Renal cortical epithelial cell (primary cell): ENCODE data around the gene NOP9. TPM values are rescaled to one million over a fixed set of nuclear protein-coding genes. Genes with fewer than 3 reads are reported as not detected.

Experiments
- DNase-seq: peaks from one replicate; pipeline ENCODE4 v3.0.0-alpha.2; 2011; ENCODE audit warnings: low read depth
- total RNA-seq: library from RNA; depleted of rRNA; stranded (reverse); fragments of >200 nt; gene quantifications from 2 replicates; pipeline ENCODE4 v1.2.3, GENCODE V29; 2014

Gene NOP9
- total RNA-seq, 1 donor from 2014 or later: 23.2 TPM

DNA sequence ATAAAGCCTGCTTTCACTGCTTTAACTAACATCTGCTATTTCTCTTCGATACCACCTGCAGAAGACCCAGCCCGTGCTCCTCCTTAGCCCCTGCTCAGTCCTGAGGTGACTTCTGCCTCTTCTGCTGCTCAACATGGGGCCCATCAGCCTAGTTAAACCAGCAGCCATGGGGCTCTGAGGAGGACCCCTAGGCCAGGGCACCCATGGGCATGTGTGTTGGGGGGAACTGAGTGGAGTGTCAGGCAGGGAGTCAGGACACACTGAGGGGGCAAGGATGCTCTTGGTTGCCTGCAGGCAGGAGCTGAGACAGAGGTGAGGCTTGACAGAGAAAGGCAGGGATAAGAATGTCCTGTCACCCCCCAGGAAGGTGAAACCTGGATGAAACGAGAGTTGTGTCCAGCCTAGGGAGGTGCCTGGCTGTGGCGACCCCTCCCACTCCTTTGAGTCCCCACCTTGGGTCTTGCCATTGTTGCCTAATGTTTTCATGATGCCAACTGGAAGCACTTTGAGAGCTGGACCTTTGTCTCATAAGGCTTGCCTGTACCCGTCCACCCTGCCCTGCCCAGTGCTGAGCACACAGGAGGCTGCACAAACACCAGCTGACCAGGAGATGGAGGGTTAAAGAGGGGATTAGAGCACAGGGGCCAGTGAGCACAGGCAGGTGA, 15.7 kb upstream of the NOP9 start:
- no peak for DNase-seq

DNA sequence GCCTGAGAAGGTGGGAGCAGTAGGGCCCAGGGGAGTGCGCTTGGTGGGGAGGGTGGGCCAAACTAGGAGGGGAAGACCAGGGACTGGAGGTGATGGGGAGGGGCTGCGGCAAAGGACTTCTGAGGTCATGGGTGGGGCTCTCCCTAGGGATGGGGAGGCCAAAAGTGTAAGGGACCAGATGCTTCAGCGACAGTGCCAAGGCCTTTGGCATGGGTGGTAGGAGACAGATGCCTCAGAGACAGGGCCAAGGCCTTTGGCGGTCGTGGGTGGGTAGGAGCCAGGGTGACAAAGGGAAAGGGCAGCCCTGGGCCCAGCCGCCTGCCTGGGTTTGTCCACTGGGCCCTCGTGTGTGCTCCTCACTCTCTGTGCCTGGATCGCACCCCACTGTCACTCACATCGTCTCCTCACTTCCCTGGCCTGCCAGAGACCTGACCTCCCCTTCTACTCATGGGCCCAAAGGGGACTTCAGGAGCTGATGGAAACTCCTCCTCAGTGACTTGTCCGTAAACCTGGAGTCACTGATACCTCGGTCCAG, 15.1 kb upstream of the NOP9 start:
- DNase-seq: no peak

DNA sequence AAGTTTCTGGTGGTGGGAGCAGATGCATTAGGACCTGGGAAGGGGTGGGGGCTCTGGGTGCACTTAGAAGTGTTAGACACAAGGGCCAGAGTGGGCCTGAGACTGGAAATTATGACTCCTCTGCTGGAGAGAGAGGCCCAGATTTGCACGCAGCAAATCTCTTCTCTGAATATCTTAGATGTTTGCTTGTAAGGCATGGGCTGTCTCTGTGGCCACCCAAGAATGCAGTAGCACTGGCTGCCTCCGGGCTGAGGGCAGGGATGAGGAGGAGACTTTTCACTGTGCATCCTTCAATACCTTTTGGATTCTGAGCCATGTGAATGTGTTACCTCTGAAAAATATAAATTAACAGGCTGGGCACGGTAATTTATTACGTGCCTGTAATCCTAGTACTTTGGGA, 14.3 kb upstream of the NOP9 start:
- DNase-seq: no peak

DNA sequence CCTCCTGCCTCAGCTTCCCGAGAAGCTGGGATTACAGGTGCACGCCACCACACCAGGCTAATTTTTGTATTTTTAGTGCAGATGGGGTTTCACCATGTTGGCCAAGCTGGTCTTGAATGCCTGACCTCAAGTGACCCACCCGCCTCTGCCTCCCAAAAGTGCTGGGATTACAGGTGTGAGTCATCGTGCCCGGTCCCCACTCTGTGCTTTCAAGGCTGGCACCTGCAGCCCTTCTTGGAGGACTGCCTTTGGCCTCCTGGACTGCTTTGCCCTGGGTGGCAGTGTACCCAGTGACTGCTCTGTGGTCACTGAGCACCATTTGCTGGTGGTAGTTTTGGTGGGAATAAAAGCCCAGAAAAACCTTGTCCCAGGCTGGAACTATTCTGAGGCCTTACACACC, 12.7 kb upstream of the NOP9 start:
- no peak for DNase-seq

DNA sequence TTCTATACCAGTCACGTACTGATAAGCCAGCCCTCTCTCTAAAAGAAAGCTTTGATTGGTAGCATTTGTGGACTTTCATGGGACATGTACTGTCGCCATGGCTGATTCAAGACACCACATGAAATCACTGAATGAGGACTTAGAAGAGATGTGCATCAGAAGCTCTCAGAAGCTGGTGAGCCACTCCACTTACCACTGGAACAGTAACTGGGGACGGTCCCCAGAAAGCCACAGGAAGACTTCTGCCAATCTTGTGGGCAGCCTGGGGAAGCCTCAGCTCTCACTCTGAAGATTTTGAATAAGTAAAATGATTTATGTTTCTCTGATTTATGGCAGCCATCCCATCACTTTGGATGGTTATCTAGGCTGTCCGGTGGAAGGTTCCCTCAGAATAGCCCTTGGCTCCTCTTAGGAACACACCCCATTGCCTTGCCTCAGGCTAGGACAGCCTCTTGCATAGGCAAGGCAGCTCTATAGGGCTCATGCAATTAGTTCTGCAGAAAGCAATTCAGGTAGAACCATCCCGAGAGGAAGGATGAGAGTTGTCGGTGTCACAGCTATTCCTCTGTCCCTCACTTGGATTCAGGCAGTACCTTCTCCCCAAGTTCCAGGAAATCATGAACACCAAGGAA, 9.9 kb upstream of the NOP9 start:
- no peak for DNase-seq

DNA sequence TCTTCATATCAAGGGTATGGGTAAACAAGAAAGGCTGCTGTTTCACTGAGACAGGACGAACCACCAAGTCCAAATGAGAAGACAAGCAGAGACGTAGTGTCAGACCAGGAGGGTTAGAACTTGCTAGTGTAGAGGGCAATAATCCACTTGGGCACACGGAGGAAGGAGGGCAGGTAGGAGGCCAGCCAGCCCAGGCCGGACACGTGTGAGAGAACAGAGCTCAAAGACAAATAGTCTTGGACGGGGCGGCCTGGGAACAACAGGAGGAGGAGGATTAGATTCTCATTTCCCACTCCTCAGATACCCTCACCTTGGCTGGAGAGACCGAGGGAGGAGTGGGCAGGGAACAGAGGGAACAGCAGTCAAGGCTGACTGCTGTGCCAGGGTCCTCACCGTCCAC, 8.9 kb upstream of the NOP9 start:
- DNase-seq: no peak

DNA sequence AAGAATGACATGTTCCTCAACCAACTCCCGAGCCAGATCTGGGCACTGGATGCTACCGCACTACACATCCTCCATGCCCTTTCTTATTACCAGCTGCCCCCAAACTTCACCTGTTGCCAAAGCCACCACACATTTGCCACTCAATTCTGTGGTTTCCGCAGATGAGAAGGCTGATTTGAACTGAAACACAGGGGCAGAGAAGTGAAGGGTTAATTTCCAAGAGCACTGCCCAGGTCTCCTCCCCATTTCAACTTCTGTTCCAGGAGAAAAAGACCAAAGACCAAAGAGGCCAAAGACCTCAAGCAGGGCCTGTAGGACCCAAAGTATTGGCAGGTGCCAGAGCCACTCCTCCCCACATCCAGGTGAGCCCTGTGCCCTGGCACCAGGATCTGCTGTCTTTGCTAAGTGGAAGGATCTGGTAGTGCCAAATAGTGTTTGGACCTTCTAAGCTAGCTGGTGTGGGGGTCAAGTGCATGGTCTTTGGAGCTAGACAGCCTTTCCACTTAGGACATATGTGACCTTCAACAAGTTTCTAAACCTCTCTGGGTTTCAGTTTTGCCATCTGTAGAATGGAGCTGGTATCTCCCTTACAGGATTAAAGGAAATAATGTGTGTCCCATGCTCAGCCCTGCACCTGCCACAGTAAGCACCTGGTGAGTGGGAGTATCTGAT, 8.1 kb upstream of the NOP9 start:
- DNase-seq: no peak

DNA sequence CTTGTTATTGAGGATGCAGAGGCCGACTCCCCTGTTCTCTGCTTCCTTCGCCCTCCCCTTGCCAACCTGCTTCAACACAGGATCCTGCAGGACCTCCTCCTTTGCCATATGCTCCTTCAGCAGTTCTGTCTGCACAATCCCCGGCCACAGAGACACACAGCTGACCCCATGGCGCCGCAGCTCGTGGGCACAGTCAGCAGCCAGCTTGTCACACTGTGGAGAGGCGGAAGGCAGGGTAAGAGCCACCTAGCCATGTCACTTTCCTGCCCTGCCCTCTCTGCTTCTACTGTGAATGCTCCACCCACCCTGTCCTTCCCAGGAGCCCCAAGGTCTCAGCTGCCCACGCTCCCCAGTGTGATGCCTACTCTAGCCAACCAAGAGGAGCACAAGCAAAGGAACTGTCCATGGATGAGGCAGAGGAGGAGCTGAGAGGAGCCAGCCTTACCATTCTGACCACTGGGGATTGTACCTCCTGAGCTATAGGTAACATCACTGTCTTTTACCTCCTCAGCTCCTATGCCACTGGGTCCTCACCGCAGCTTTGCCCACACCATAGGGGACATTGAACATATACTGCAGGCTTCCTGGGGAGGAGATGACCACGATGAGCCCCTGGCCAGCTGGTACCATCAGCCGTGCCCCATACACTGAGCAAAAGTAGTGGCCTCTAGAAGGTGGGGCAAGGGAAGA, 7.4 kb upstream of the NOP9 start:
- no peak for DNase-seq

DNA sequence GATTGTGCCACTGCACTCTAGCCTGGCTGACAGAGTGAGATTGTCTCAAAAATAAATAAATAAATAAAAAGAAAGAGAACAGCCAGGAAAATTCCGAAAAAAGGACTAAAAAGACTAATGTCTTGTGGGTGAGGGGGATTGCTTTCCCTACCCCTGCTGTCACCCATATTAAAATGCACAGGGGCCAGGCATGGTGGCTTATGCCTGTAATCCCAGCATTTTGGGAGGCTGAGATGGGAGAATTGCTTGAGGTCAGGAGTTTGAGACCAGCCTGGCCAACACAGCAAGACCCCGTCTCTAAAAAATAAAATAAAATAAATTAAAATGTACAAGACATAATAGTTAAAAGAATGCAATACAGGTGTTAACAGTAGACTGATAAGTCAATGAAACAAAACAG, 6.1 kb upstream of the NOP9 start:
- DNase-seq: no peak

DNA sequence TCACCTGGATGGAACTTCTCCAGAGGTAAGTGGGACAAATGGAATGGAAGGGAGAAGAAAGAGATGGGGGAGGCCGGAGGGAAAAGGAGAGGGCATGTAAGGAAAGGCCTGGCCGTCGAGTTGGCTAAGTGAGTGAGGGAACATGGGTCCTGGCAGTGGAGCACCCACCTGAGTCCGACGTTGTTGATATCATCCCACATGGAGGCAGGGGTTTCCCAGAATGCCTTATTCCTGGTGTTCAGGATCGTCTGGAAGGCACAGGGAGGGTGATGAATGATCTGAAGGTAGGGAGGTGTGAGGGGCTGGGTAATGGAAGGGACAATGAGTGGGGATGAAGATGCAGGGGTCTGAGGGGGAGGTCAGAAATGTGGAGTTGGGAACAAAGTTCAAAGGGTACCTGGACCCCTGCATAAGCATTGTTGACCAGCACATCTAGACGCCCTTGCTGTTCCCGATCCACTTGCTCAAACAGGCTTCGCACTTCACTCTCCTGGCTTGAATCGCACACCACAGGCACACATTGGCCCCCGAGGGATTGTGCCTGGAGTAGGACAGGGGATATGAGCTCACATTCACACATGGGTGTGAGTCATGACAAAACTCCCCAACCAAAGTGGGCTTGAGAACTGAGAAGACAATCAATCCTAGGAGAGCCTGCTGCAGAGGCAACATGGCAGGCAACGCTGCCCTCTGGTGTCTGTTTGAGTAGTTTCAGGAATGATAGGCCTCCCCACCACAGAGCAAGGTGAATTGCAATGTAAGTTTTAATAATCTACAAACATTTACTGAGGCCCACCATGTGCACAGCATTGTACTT, 3.1 kb upstream of the NOP9 start:
- peak; percentile 89 for DNase-seq

DNA sequence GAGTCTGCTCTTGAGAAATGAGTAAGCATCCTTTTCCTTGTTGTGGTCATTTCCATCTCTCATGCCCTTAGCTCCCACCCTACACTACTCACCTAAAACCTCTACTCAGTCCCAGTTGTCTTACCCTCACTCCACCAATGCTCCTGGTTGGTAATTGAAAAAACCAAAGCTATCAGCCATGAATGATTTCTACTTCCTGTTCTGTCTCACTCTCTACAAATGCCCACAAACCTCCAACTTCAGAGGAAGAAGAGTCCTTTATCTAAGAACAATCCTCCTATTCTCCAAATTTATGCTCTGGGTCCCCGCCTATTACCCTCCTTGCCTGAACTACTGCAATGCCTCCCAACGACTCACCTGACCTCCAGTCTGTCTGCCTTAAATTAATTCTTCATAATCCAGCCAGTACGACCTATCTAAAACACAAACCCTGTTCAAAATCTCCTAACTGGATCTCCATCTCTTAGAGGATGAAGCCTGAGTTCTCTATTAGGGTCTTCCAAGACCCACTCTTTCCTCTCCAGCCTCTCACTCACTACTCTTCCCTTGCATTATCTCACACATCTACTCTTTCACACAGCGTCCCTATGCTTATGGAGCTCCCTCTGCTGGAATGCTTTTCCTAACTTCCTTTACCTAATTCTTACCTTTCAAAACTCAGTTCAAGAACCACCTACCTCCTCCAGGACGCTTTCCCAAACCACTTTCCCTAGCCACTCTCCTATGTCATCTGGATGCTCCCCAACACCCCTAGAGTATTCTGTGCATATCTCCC, 2.3 kb upstream of the NOP9 start:
- DNase-seq: peak; percentile 49

DNA sequence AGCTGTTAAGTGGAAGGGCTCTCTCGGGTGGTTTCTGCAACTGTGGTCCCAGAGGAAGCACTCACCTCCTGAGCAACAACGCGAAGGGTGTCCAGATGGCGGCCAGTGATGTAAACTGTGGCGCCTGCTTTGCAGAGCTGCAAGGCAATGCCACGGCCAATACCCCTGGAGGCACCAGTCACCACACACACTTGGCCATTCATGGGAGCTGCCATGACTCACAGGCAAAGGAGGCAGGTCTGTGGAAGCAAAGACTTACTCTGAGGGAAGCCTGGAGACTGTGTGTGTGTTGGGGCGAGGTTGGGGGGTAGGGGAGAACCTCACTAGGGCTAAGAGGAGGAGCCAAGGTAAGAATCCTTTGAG, 777 bp upstream of the NOP9 start:
- peak; percentile 73 for DNase-seq

DNA sequence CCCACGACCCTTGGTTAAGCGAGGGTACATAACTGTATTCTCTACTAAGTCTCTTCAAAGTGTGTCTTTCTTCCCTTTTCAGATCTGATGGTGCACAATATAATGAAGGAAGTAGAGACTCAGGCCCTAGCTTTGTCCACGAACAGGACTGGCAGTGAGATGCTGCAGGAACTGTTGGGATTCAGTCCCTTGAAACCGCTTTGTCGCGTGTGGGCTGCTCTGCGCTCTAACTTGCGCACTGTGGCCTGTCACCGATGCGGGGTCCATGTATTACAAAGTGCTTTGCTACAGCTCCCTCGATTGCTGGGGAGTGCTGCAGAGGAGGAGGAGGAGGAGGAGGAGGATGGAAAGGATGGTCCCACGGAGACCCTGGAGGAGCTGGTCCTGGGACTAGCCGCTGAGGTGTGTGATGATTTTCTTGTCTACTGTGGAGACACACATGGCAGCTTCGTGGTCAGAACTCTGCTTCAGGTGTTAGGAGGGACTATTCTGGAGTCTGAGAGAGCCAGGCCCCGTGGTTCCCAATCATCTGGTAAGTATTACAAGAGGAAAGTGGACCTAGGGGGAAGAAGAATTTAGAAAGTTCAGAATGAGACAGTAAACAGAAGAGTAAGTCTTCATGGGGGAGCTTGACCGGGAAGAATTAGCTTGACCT, 803 bp downstream of the NOP9 start:
- no peak for DNase-seq

DNA sequence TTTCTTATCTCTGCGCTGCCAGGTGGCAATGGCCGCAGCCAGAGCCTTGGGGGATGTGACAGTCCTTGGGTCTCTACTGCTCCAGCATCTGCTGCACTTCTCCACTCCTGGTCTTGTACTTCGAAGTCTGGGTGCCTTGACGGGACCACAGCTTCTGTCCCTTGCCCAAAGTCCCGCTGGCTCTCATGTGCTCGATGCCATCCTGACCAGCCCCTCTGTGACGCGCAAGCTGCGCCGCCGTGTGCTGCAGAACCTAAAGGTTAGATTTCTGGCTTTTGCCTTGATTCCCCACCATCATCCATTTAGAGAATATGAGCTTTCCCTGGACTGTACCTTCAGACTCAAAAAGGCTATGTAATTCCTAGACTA, 4.4 kb downstream of the NOP9 start:
- no peak for DNase-seq

DNA sequence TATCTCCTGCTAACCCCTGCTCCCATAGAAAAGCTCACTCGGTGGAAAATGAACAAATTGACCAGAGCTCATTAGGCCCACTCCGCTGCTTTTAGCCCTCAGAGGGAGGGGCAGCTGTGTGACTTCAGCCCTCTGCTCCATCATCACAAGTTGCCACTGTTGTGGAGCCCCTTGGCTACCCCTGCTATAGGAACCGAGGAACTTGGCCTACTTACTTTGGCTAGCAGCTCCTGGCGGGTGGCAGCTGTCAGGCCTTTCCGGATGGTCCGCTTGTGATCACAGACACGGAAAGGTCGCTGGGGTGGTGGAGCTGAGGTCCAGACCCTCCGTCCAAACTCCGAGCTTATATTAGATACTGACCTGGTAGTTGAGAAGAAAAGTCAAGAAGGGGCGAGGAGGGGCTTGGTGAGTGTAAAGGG, 7.5 kb downstream of the NOP9 start:
- DNase-seq: no peak

DNA sequence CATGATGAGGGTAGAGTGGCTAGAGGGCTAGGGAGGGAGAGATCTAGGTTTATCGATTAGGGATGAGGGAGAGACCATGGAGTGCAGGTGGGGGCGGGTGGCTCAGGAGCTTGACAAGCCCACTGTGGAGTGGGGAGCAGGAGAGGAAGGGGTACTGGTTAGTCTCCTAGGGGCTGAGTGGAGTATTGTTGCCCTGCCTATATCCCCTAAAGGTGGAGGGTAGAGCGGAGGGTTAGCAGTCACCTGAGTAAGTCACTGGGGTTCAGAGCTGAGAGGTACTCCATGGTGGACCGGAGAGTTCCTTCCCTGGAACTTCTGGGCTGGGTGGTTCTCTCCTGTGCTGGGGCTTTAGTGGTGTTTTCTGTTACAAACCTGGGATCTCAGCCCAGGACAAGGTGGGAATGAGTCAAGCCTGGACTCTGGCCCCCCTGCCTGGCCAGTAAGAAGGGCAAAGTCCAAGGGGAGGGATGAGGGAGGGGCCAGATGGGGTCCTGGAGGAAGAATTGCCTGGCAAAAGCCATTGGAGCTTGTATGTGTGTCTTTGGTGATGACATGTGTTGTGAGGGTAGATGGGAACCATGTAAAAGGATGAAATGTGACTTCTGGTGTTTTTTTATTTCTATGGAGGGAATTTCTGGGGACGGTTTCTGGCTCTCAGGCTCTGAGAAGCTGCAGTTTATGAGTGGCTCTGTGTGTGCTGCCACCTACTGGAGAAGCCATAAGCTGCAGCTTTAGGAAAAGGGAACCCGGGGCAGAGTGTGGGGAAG, 8.1 kb downstream of the NOP9 start, which contains the start of gene CIDEB:
CIDEB (minus strand) TSS at position 403 of the 767 bp plus-strand sequence; CDS start at position 284, 119 bp downstream.
- DNase-seq: peak; percentile 69

DNA sequence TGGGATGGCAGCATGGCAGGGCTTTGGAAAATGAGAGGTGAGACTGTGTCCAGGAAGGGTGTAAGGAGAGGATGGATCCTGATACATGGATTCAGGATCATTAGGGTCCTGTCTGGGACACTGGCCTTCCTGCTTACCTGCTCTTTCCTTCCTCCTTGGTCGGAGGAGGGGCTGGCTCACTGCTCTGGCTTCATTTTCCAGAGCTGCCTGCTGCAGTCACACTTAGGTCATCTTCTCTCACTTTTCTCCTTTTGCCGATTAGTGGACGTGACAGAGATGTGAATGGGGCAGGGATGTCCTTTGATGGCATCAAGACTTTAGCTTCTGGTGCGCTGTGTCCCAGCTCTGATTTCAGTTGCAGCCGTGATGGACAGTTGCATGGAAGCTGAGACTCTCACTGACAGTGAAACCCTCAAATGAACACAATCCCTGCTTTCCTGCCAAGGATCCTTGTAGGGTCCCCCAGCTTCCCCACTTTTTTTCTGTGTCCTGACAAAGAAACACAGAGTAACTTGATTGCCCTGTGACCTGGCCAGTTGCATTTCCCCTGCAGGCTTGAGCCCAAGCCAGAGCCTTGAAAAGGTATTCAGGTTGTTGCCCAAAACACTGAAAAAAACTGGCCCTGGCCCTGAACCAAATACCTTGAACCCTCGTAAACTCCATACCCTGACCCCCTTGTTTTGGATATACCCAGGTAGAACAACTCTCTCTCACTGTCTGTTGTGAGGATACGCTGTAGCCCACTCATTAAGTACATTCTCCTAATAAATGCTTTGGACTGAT, 8.9 kb downstream of the NOP9 start:
- no peak for DNase-seq

DNA sequence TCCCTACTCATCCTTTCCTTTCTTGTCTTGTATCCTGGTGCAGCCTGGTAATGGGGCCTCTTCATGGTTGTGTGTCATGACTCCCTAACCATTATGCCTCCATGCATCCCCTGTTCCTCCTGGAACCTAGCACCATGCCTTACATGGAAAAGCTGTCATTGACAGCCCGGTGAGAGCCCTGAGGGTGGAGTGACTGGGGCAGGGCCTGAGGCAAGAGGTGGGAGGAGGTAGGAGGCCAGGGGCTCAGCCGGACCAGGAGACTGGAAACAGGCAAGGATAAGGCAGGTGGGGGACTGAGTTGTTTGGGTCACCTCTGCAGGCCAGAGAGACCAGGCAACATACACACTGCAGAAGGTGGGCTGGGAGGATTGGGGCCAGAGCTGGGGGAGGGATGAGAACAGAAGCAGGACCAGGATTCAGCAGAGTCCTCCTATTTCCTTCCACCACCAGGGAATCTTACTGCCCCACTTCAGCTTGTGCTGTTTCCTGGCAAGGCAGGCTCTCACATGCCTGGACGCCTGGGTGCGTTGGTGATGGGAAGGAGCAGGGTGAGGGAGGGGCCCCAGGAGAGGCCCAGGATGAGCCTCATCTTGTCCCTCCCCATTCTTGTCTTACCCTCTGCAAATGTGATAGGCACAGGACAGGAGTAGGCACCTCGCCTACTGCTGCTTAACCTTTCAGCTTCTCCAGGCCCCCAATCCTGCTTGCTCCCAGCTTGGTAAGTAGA, 10.1 kb downstream of the NOP9 start, which contains the start of gene LTB4R2:
LTB4R2 (plus strand) TSS at position 603 of the 727 bp plus-strand sequence. CDS start 525 bp downstream, outside the sequence.
- no peak for DNase-seq
